SIG-M5 (cell line): ENCODE data around the gene CRTC1.

ENCODE experiments used
- DNase-seq: peaks from one replicate; lab custom pipeline; 2025; lab: John Stamatoyannopoulos, UW

The CRTC1 gene

GRCh38 chr19:18700501-18701249 lies 17.2 kb downstream of the CRTC1 start:
- no peak for DNase-seq

GRCh38 chr19:18701250-18701608 lies 17.7 kb downstream of the CRTC1 start:
- DNase-seq: no peak

- no peak for DNase-seq
These were observed 20.6 kb downstream of the CRTC1 start for GRCh38 chr19:18704054-18704453.

- no peak for DNase-seq
These were observed 21.5 kb downstream of the CRTC1 start for GRCh38 chr19:18704971-18705370.

- DNase-seq: no peak
These were observed 25.2 kb downstream of the CRTC1 start for GRCh38 chr19:18708452-18709231.

GRCh38 chr19:18709546-18709945 lies 26.1 kb downstream of the CRTC1 start:
- no peak for DNase-seq

- DNase-seq: no peak
These were observed 26.7 kb downstream of the CRTC1 start for GRCh38 chr19:18710186-18710585.

- no peak for DNase-seq
These were observed 27.7 kb downstream of the CRTC1 start for GRCh38 chr19:18710996-18711751.

GRCh38 chr19:18711893-18712292 lies 28.4 kb downstream of the CRTC1 start:
- DNase-seq: no peak

- DNase-seq: no peak
These were observed 29.5 kb downstream of the CRTC1 start for GRCh38 chr19:18712981-18713380.

GRCh38 chr19:18713550-18714117 lies 30.2 kb downstream of the CRTC1 start:
- no peak for DNase-seq

- DNase-seq: no peak
These were observed 31.9 kb downstream of the CRTC1 start for GRCh38 chr19:18715416-18715815.

GRCh38 chr19:18716857-18717256 lies 33.4 kb downstream of the CRTC1 start:
- DNase-seq: no peak

GRCh38 chr19:18717601-18718000 lies 34.1 kb downstream of the CRTC1 start:
- DNase-seq: no peak

- no peak for DNase-seq
These were observed 34.6 kb downstream of the CRTC1 start for GRCh38 chr19:18718015-18718526.

GRCh38 chr19:18718846-18719458 lies 35.5 kb downstream of the CRTC1 start:
- DNase-seq: no peak

GRCh38 chr19:18719541-18719940 lies 36.1 kb downstream of the CRTC1 start:
- no peak for DNase-seq

GRCh38 chr19:18723871-18724377 lies 40.4 kb downstream of the CRTC1 start:
- DNase-seq: no peak

- no peak for DNase-seq
These were observed 42.6 kb downstream of the CRTC1 start for GRCh38 chr19:18725841-18726770.

- no peak for DNase-seq
These were observed 43.4 kb downstream of the CRTC1 start for GRCh38 chr19:18726846-18727245.
